ENCODE data around the gene CD93.

GRCh38 chr20:23096986-23097520, 10.9 kb upstream of the CD93 start:
- no peak for TF ChIP-seq CEBPB (IDR thresholded peaks at IDR 0.05)
- no peak for TF ChIP-seq ZBTB7A (IDR thresholded peaks at IDR 0.05; ENCODE audit: low read depth)
- no peak for TF ChIP-seq MAX (IDR thresholded peaks at IDR 0.05)
- no peak for TF ChIP-seq EP300 (IDR thresholded peaks at IDR 0.05; ENCODE audit: borderline replicate concordance)
